Lower lobe of right lung (tissue), 2 donors: ENCODE data around the gene DLGAP1. TPM values are rescaled to one million over a fixed set of nuclear protein-coding genes. Genes with fewer than 3 reads are reported as not detected.
"Not testable (repeated sequence)": the region's sequence is repeated elsewhere in the genome, so short reads cannot be mapped to it uniquely, and the experiment has no call there.

Experiments
- ATAC-seq, 2 donors: fragments of 200-7000 bp; cut with Tn5 transposase; one replicate each; pipeline ENCODE4 v1.9.1; 2020 to 2022; ENCODE audit warnings: mild to moderate bottlenecking in 2 of 2, moderate library complexity in 2 of 2
- DNase-seq: peaks from one replicate; pipeline ENCODE4 v3.0.0-alpha.2; 2020
- H3K27ac ChIP-seq: fragments of 200-600 bp; one replicate; pipeline ENCODE4 v1.8.0; 2022
- H3K27me3 ChIP-seq: fragments of 200-600 bp; one replicate; pipeline ENCODE4 v1.8.0; 2022; ENCODE audit warnings: low read depth
- H3K36me3 ChIP-seq: fragments of 200-600 bp; one replicate; pipeline ENCODE4 v1.8.0; 2022; ENCODE audit warnings: mild to moderate bottlenecking
- H3K4me1 ChIP-seq: fragments of 200-600 bp; one replicate; pipeline ENCODE4 v1.8.0; 2022
- H3K4me3 ChIP-seq: fragments of 200-600 bp; one replicate; pipeline ENCODE4 v1.8.0; 2022; ENCODE audit warnings: mild to moderate bottlenecking
- H3K9me3 ChIP-seq: fragments of 200-600 bp; one replicate; pipeline ENCODE4 v1.8.0; 2022
- CTCF ChIP-seq: fragments of 200-600 bp; IDR thresholded peaks from one replicate; pipeline ENCODE4 v1.8.0; 2022; ENCODE audit warnings: antibody characterized with exemption, mild to moderate bottlenecking
- intact Hi-C: fragments of 100-400 bp; cut with DNase I; formaldehyde crosslinking; loops from one replicate; pipeline ENCODE4 v1.11.0; 2022
- total RNA-seq: library from RNA; stranded (reverse); fragmentation: NEBNext Ultra II Directional; extraction: Animal tissue kit (Norgen Biotek cat#: 25700); gene quantifications from one replicate; pipeline ENCODE4 v1.2.1, GENCODE V29; 2021
- donor health status: DM: no; HTN: yes; CAD: no; lungs with severe emphysema.

DLGAP1 gene
- total RNA-seq, 1 donor from 2014 or later, result 3.8 TPM

- Histone ChIP-seq H3K27me3 (peaks cover 5% of the 10 kb centered on the region), H3K27ac (no peak overlapping the region), H3K9me3 (no peaks in the 10 kb centered on the region), H3K36me3 (no peaks in the 10 kb centered on the region), H3K4me1 (peaks cover 13% of the 10 kb centered on the region), H3K4me3 (no peak overlapping the region)
- no peak for TF ChIP-seq CTCF
- DNase-seq (no peak), ATAC-seq (no peak)
- intact Hi-C loops, result no loop called here
Observed at GRCh38 chr18:3704556-3705344, 750.4 kb downstream of the DLGAP1 start.

GRCh38 chr18:3703732-3704176, 751.4 kb downstream of the DLGAP1 start:
- ATAC-seq (peak; percentile 69 to 83), DNase-seq (peak; percentile 65)
- Histone ChIP-seq H3K4me1 (peaks cover 14% of the 10 kb centered on the region), H3K9me3 (no peaks in the 10 kb centered on the region), H3K4me3 (no peak overlapping the region), H3K27ac (no peak overlapping the region), H3K36me3 (no peaks in the 10 kb centered on the region), H3K27me3 (peaks cover 5% of the 10 kb centered on the region)
- peak; percentile 62 for TF ChIP-seq CTCF
- intact Hi-C loops, result no loop called here

GRCh38 chr18:3699707-3700567, 755.2 kb downstream of the DLGAP1 start:
- H3K36me3 ChIP-seq, H3K27me3 ChIP-seq, intact Hi-C loops, H3K9me3 ChIP-seq: not testable (repeated sequence)
- H3K4me1 ChIP-seq, result peaks cover 14% of the 10 kb centered on the region
- peak overlapping the region; percentile 44 for H3K4me3 ChIP-seq
- H3K27ac ChIP-seq, result peak overlapping the region; percentile 73
- peak; percentile 85 to 93 for ATAC-seq
- DNase-seq, result peak; percentile 82

GRCh38 chr18:3694030-3694778, 760.9 kb downstream of the DLGAP1 start:
- H3K4me3 ChIP-seq, H3K9me3 ChIP-seq, H3K36me3 ChIP-seq, intact Hi-C loops, ATAC-seq, H3K4me1 ChIP-seq, DNase-seq, H3K27ac ChIP-seq, H3K27me3 ChIP-seq: not testable (repeated sequence)

- ATAC-seq, result no peak
- no peak for TF ChIP-seq CTCF
- intact Hi-C loops, result no loop called here
- Histone ChIP-seq H3K4me1 (peaks cover 3% of the 10 kb centered on the region), H3K27me3 (no peaks in the 10 kb centered on the region), H3K9me3 (no peaks in the 10 kb centered on the region), H3K4me3 (no peak overlapping the region), H3K27ac (no peak overlapping the region), H3K36me3 (no peaks in the 10 kb centered on the region)
- DNase-seq, result no peak
Observed at GRCh38 chr18:3693410-3693809, 761.7 kb downstream of the DLGAP1 start.

- no peak for TF ChIP-seq CTCF
- intact Hi-C loops, result no loop called here
- Histone ChIP-seq H3K27ac (no peak overlapping the region), H3K4me3 (no peak overlapping the region), H3K36me3 (no peaks in the 10 kb centered on the region), H3K27me3 (no peaks in the 10 kb centered on the region), H3K9me3 (no peaks in the 10 kb centered on the region), H3K4me1 (peaks cover 3% of the 10 kb centered on the region)
- ATAC-seq (peak; percentile 21 to 31), DNase-seq (no peak)
Observed at GRCh38 chr18:3692691-3693090, 762.4 kb downstream of the DLGAP1 start.
